A673 (cell line): Measurements from ENCODE around the gene SRRM1. TPM values are rescaled to one million over a fixed set of nuclear protein-coding genes. Genes with fewer than 3 reads are reported as not detected.

Source experiments
- BruUV-seq: library from RNA; stranded (reverse); fragments of 400-500 nt; replicated peaks from 2 replicates; lab custom pipeline; 2021; lab: Mats Ljungman, UMichigan
- CTCF ChIA-PET: fragments of 300-600 bp; sonication (Branson Sonifier 250); formaldehyde crosslinking; loops from one replicate; lab custom pipeline; 2022; ENCODE audit warnings: antibody characterized with exemption; lab: Charles Lee
- POLR2A ChIA-PET: fragments of 300-600 bp; sonication (Branson Sonifier 250); formaldehyde crosslinking; loops from one replicate; lab custom pipeline; 2022; ENCODE audit warnings: antibody characterized with exemption; ENCODE audit not compliant: low non-redundant PET; lab: Charles Lee
- DNase-seq: peaks from one replicate; pipeline ENCODE4 v3.0.0-alpha.2; 2015; ENCODE audit warnings: low spot score
- H3K27ac ChIP-seq: fragments of 200-600 bp; sonication (generic); 2 replicates; pipeline ENCODE4 v1.5.1; 2016; ENCODE audit warnings: mixed run types, low read depth, mild to moderate bottlenecking, mixed read lengths, antibody characterized with exemption, low read length; ENCODE audit not compliant: poor library complexity, severe bottlenecking
- H3K27me3 ChIP-seq: fragments of 200-600 bp; sonication (generic); replicated peaks from 2 replicates; pipeline ENCODE4 v1.6.1; 2017; ENCODE audit warnings: mixed run types, low read depth, mild to moderate bottlenecking, mixed read lengths, antibody characterized with exemption, low read length; ENCODE audit not compliant: insufficient read depth, poor library complexity
- H3K36me3 ChIP-seq: fragments of 200-600 bp; sonication (generic); 2 replicates; pipeline ENCODE4 v1.6.1; 2016; ENCODE audit warnings: mixed run types, mild to moderate bottlenecking, mixed read lengths, antibody characterized with exemption, low read length; ENCODE audit not compliant: insufficient read depth, poor library complexity, severe bottlenecking
- H3K4me1 ChIP-seq: fragments of 200-600 bp; sonication (generic); 2 replicates; pipeline ENCODE4 v1.6.1; 2017; ENCODE audit warnings: mixed run types, mild to moderate bottlenecking, mixed read lengths, antibody characterized with exemption, low read length; ENCODE audit not compliant: insufficient read depth, poor library complexity, severe bottlenecking
- H3K4me3 ChIP-seq: fragments of 200-600 bp; sonication (generic); 2 replicates; pipeline ENCODE4 v1.5.1; 2016; ENCODE audit warnings: low read depth, mixed run types, mild to moderate bottlenecking, mixed read lengths, low read length; ENCODE audit not compliant: poor library complexity, severe bottlenecking
- H3K9me3 ChIP-seq: fragments of 200-600 bp; sonication (generic); 2 replicates; pipeline ENCODE4 v1.6.1; 2016; ENCODE audit warnings: mixed run types, low read depth, mild to moderate bottlenecking, mixed read lengths, antibody characterized with exemption, low read length; ENCODE audit not compliant: poor library complexity, severe bottlenecking
- CTCF ChIP-seq: fragments of 300-800, 200-600 bp; sonication (generic); conservative IDR thresholded peaks from 2 replicates; pipeline ENCODE4 v1.5.1; 2017; ENCODE audit warnings: low read depth, mild to moderate bottlenecking, antibody characterized with exemption, low read length, moderate library complexity, mixed read lengths
- EZH2 ChIP-seq: fragments of 200-600 bp; sonication (generic); IDR thresholded peaks from 2 replicates; pipeline ENCODE4 v1.6.1; 2017; ENCODE audit warnings: borderline replicate concordance, low read depth, mild to moderate bottlenecking, mixed read lengths, antibody characterized with exemption, low read length; ENCODE audit not compliant: poor library complexity, severe bottlenecking
- intact Hi-C: fragments of 100-400 bp; cut with micrococcal nuclease; formaldehyde crosslinking; loops from one replicate; pipeline ENCODE4 v1.10.0; 2022; ENCODE audit not compliant: unreplicated experiment
- total RNA-seq: library from RNA; stranded (reverse); gene quantifications from 2 replicates; pipeline ENCODE4 v1.2.3, GENCODE V29; 2021

SRRM1 gene
- total RNA-seq, 1 experiment from 2014 or later, result 185 TPM

GRCh38 chr1:24715658-24716057 lies 72.6 kb downstream of the SRRM1 start:
- no peak for DNase-seq
- Histone ChIP-seq H3K36me3 (no peaks in the 10 kb centered on the region), H3K9me3 (no peaks in the 10 kb centered on the region), H3K4me3 (no peak overlapping the region), H3K27ac (no peak overlapping the region), H3K27me3 (no peaks in the 10 kb centered on the region), H3K4me1 (no peaks in the 10 kb centered on the region)
- BruUV-seq, result no TSS peak
- TF ChIP-seq EZH2, result no peak
- no peak for TF ChIP-seq CTCF
- ChIA-PET CTCF (no interaction called here), POLR2A (interaction anchor here (0.6 kb wide), 1 partner anchor 55 kb away, joined by 5 read pairs; no protein-coding TSS in a partner anchor)
- intact Hi-C loops, result no loop called here

- ChIA-PET POLR2A (no interaction called here), CTCF (no interaction called here)
- Histone ChIP-seq H3K4me1 (no peaks in the 10 kb centered on the region), H3K4me3 (no peak overlapping the region), H3K27me3 (no peaks in the 10 kb centered on the region), H3K36me3 (no peaks in the 10 kb centered on the region), H3K27ac (no peak overlapping the region), H3K9me3 (no peaks in the 10 kb centered on the region)
- TF ChIP-seq EZH2, result no peak
- no peak for TF ChIP-seq CTCF
- DNase-seq, result no peak
- BruUV-seq, result no TSS peak
- intact Hi-C loops, result no loop called here
Measured at GRCh38 chr1:24717887-24718650, 75.0 kb downstream of the SRRM1 start.

GRCh38 chr1:24720152-24720551 lies 77.0 kb downstream of the SRRM1 start:
- BruUV-seq, result no TSS peak
- ChIA-PET POLR2A (no interaction called here), CTCF (no interaction called here)
- no peak overlapping the region for H3K27ac ChIP-seq
- H3K36me3 ChIP-seq, result no peaks in the 10 kb centered on the region
- no peaks in the 10 kb centered on the region for H3K27me3 ChIP-seq
- no peak for DNase-seq
- intact Hi-C loops, result no loop called here
- TF ChIP-seq EZH2 (no peak), CTCF (no peak)
- no peak overlapping the region for H3K4me3 ChIP-seq
- no peaks in the 10 kb centered on the region for H3K4me1 ChIP-seq
- H3K9me3 ChIP-seq, result no peaks in the 10 kb centered on the region
